Endothelial cell (in vitro differentiated cells): ENCODE measurements around the gene RNF31. TPM values are rescaled to one million over a fixed set of nuclear protein-coding genes. Genes with fewer than 3 reads are reported as not detected.
A peak's percentile ranks its signal among the peaks of the same experiment; 100 is the strongest.

ENCODE experiments used
- DNase-seq: peaks from one replicate; pipeline ENCODE4 v3.0.0; 2021; ENCODE audit warnings: low spot score
- H3K27ac Mint-ChIP-seq: one replicate; pipeline ENCODE4 v1.8.0; 2021; ENCODE audit warnings: mixed read lengths, inconsistent platforms; ENCODE audit not compliant: unreplicated experiment
- H3K27me3 Mint-ChIP-seq: one replicate; pipeline ENCODE4 v1.8.0; 2021; ENCODE audit warnings: mild to moderate bottlenecking, moderate library complexity, mixed read lengths, inconsistent platforms; ENCODE audit not compliant: unreplicated experiment
- H3K36me3 Mint-ChIP-seq: one replicate; pipeline ENCODE4 v1.8.0; 2021; ENCODE audit warnings: mild to moderate bottlenecking, low read depth, mixed read lengths, inconsistent platforms; ENCODE audit not compliant: unreplicated experiment
- H3K4me1 Mint-ChIP-seq: one replicate; pipeline ENCODE4 v1.8.0; 2021; ENCODE audit warnings: mild to moderate bottlenecking, mixed read lengths, inconsistent platforms; ENCODE audit not compliant: unreplicated experiment
- H3K4me3 Mint-ChIP-seq: one replicate; pipeline ENCODE4 v1.8.0; 2021; ENCODE audit warnings: mild to moderate bottlenecking, mixed read lengths, inconsistent platforms; ENCODE audit not compliant: unreplicated experiment
- H3K9me3 Mint-ChIP-seq: one replicate; pipeline ENCODE4 v1.8.0; 2021; ENCODE audit warnings: mixed read lengths, inconsistent platforms; ENCODE audit not compliant: unreplicated experiment
- CTCF ChIP-seq: fragments of 200-600 bp; sonication (generic); IDR thresholded peaks from one replicate; pipeline ENCODE4 v1.5.0; 2021; ENCODE audit warnings: antibody characterized with exemption; ENCODE audit not compliant: unreplicated experiment
- microRNA-seq: library from miRNA; unstranded; fragments of <30 nt; microRNA quantifications from one replicate; pipeline ENCODE4, GENCODE V29; 2020; ENCODE audit not compliant: unreplicated experiment
- total RNA-seq: library from RNA; stranded (reverse); fragmentation: NEBNext Ultra II Directional; extraction: Animal tissue kit (Norgen Biotek cat#: 25700); gene quantifications from one replicate; pipeline ENCODE4 v1.2.1, GENCODE V29; 2021; ENCODE audit not compliant: unreplicated experiment

RNF31 gene
- total RNA-seq, 1 donor from 2014 or later = 90.2 TPM

DNA sequence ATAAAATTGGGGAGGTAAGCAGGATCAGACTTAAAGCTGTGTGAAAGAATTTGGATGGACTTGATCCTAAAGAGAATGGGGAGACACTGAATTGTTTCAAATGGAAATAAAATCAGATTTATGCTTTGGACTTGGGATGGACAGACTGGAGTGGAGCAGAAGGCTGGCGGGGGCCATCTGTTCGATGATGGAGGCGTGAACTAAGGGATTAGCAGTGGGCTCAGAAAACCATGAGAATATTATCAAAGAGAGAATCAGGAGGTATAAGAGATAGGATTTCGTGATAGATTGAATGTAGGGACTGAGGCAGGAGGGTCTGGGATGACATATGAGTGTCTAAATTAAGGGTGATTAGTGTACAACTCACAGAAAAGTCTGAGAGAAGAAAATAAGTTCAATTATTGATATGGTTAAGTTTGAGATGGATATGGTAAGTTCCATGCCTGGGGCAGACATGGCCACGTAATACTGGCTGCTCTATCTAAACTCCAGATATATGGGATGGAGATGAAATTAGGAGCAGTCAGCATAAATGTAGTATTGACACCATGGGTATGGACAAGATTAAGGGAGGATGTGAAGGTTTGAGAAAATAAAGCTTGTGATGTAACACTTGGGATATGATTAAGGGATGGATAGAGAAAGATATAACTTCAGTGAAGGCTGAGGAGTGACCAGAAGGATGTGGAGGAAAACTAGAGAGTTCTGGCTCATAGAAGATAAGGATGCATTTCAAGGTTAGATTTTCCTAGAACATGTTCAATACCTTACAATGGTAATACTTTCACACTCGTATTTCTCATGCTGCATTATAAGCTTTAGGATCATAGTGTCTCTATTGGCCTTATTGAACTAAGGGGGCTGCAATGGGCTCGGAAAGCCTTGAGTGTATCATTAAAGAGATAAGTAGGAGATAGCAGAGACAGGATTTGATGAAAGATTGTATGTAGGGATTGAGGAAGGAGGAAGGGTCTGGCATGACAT lies 57.2 kb downstream of the RNF31 start:
- peaks cover 7% of the 10 kb centered on the region for H3K27me3 Mint-ChIP-seq
- peaks cover 50% of the 10 kb centered on the region for H3K36me3 Mint-ChIP-seq
- peaks cover 6% of the 10 kb centered on the region for H3K4me1 Mint-ChIP-seq
- no peaks in the 10 kb centered on the region for H3K9me3 Mint-ChIP-seq
- peak overlapping the region; percentile 20 for H3K4me3 Mint-ChIP-seq
- no peak for TF ChIP-seq CTCF
- no peak overlapping the region for H3K27ac Mint-ChIP-seq
- DNase-seq = no peak

- H3K4me1 Mint-ChIP-seq = peaks cover 6% of the 10 kb centered on the region
Measured at GRCh38 chr14:24206260-24207103, 59.2 kb downstream of the RNF31 start.

GRCh38 chr14:24207104-24207551 lies 59.8 kb downstream of the RNF31 start:
- Mint-ChIP-seq H3K27me3 (peaks cover 12% of the 10 kb centered on the region), H3K27ac (no peak overlapping the region), H3K9me3 (no peaks in the 10 kb centered on the region), H3K36me3 (peaks cover 54% of the 10 kb centered on the region), H3K4me1 (peaks cover 6% of the 10 kb centered on the region), H3K4me3 (peak overlapping the region; percentile 35)
- TF ChIP-seq CTCF = no peak
- DNase-seq = no peak

More at GRCh38 chr14:24206260-24207103, 59.2 kb downstream of the RNF31 start:
- no peak for TF ChIP-seq CTCF
- Mint-ChIP-seq H3K27me3 (peaks cover 11% of the 10 kb centered on the region), H3K27ac (no peak overlapping the region), H3K9me3 (no peaks in the 10 kb centered on the region), H3K4me3 (peak overlapping the region; percentile 35), H3K36me3 (peaks cover 58% of the 10 kb centered on the region)
- DNase-seq = no peak

DNA sequence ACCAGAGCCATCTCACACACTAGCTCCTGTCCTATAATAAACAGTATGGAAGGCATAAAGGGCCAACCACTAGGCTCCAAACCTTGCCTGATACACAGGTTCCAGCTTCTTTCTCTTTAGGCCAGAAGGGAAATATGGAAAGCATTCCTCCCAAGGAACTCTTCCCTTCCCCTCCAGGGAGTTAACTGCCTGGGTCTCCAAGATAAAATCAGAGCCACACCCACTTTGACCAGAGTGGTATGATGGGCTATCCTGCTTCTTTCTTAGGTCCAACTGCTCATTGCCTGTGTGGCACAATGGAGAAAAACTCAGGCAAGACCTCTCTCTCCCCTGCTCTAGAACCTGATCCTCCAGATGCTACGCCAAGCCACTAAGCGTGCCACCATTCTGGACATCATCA lies 60.3 kb downstream of the RNF31 start:
- peaks cover 13% of the 10 kb centered on the region for H3K27me3 Mint-ChIP-seq
- no peaks in the 10 kb centered on the region for H3K9me3 Mint-ChIP-seq
- TF ChIP-seq CTCF = no peak
- no peak for DNase-seq
- no peak overlapping the region for H3K27ac Mint-ChIP-seq
- peaks cover 6% of the 10 kb centered on the region for H3K4me1 Mint-ChIP-seq
- H3K4me3 Mint-ChIP-seq = no peak overlapping the region
- peaks cover 51% of the 10 kb centered on the region for H3K36me3 Mint-ChIP-seq

Small RNA genes within 50 kb of the gene (microRNA-seq; reads per million reads assigned to microRNA genes)
- not detected for gene MIR7703

Other genes with a start within 250 kb of the RNF31 start
- gene DHRS4, start 193.7 kb upstream of the RNF31 start, total RNA-seq = 18.9 TPM
- 19.2 TPM for gene DHRS4L2, start 158.6 kb upstream of the RNF31 start, total RNA-seq
- gene CARMIL3, start 95.5 kb upstream of the RNF31 start, total RNA-seq = 1.4 TPM
- gene CPNE6, start 75.9 kb upstream of the RNF31 start, total RNA-seq = not detected
- gene PCK2, start 53.2 kb upstream of the RNF31 start, total RNA-seq = 23.9 TPM
- gene DCAF11, start 32.7 kb upstream of the RNF31 start, total RNA-seq = 38.2 TPM
- gene NRL, start 32.5 kb upstream of the RNF31 start, total RNA-seq = 1.2 TPM
- gene FITM1, start 16.8 kb upstream of the RNF31 start, total RNA-seq = 0.59 TPM
- 43.6 TPM for gene PSME1, start 11.3 kb upstream of the RNF31 start, total RNA-seq
- 16.7 TPM for gene EMC9, start 5.9 kb upstream of the RNF31 start, total RNA-seq
- 73.6 TPM for gene PSME2, start 888 bp upstream of the RNF31 start, total RNA-seq
- gene IRF9, start 13.8 kb downstream of the RNF31 start, total RNA-seq = 25.7 TPM
- gene REC8, start 24.6 kb downstream of the RNF31 start, total RNA-seq = 31.8 TPM
- 29.0 TPM for gene IPO4, start 41.3 kb downstream of the RNF31 start, total RNA-seq
- gene TM9SF1, start 47.9 kb downstream of the RNF31 start, total RNA-seq = 41.8 TPM
- gene TSSK4, start 58.2 kb downstream of the RNF31 start, total RNA-seq = not detected
- gene CHMP4A, start 66.0 kb downstream of the RNF31 start, total RNA-seq = 34.3 TPM
- 17.4 TPM for gene MDP1, start 68.6 kb downstream of the RNF31 start, total RNA-seq
- 154 TPM for gene NEDD8, start 84.9 kb downstream of the RNF31 start, total RNA-seq
- gene GMPR2, start 85.4 kb downstream of the RNF31 start, total RNA-seq = 61.3 TPM
- gene TINF2, start 95.1 kb downstream of the RNF31 start, total RNA-seq = 25.4 TPM
- 1.7 TPM for gene TGM1, start 115.7 kb downstream of the RNF31 start, total RNA-seq
- gene RABGGTA, start 124.1 kb downstream of the RNF31 start, total RNA-seq = 17.7 TPM
- gene DHRS1, start 152.3 kb downstream of the RNF31 start, total RNA-seq = 17.7 TPM
- gene NOP9, start 152.4 kb downstream of the RNF31 start, total RNA-seq = 27.2 TPM
- 0.82 TPM for gene CIDEB, start 160.5 kb downstream of the RNF31 start, total RNA-seq
- 13.3 TPM for gene LTB4R2, start 162.6 kb downstream of the RNF31 start, total RNA-seq
- gene LTB4R, start 164.0 kb downstream of the RNF31 start, total RNA-seq = 9.5 TPM
- 74.6 TPM for gene ADCY4, start 187.6 kb downstream of the RNF31 start, total RNA-seq
- 2.6 TPM for gene RIPK3, start 192.5 kb downstream of the RNF31 start, total RNA-seq
- gene NFATC4, start 220.7 kb downstream of the RNF31 start, total RNA-seq = 42.4 TPM